H1 (cell line): ENCODE data around the gene WNT3A. TPM values are rescaled to one million over a fixed set of nuclear protein-coding genes. Genes with fewer than 3 reads are reported as not detected.
A peak's percentile ranks its signal among the peaks of the same experiment; 100 is the strongest.

Experiments
- CTCF ChIA-PET: fragments of 300-600 bp; sonication (Branson Sonifier 250); formaldehyde crosslinking; loops from one replicate; lab custom pipeline; 2021; ENCODE audit not compliant: partially characterized antibody; lab: Charles Lee
- POLR2A ChIA-PET: fragments of 300-600 bp; sonication (Branson Sonifier 250); formaldehyde crosslinking; loops from one replicate; lab custom pipeline; 2021; ENCODE audit warnings: inconsistent platforms; ENCODE audit not compliant: partially characterized antibody; lab: Charles Lee
- DNase-seq, 2 experiments: peaks; one replicate each; pipeline versions ENCODE4 v3.0.0 to v3.0.0-alpha.2; 2010 to 2022; ENCODE audit warnings: low spot score in 2 of 2, low read depth in 1 of 2, mixed read lengths in 1 of 2
- FAIRE-seq: peaks from 2 replicates; lab custom pipeline; 2011; peaks lifted over from hg19 to GRCh38; lab: Jason Lieb, UNC
- H2AFZ ChIP-seq: 2 replicates; pipeline ENCODE4 v1.8.1; 2012; ENCODE audit warnings: low read length, inconsistent platforms
- H2AK5ac ChIP-seq: 2 replicates; pipeline ENCODE4 v1.6.1; 2013; ENCODE audit warnings: low read depth, low read length
- H2BK120ac ChIP-seq: replicated peaks from 2 replicates; pipeline ENCODE3; 2013; ENCODE audit warnings: low read depth, low read length, inconsistent platforms
- H2BK12ac ChIP-seq: 2 replicates; pipeline ENCODE4 v1.6.1; 2013; ENCODE audit warnings: low read depth, low read length
- H2BK15ac ChIP-seq: 2 replicates; pipeline ENCODE4 v1.6.1; 2013; ENCODE audit warnings: low read length
- H2BK20ac ChIP-seq: 2 replicates; pipeline ENCODE4 v1.6.1; 2013; ENCODE audit warnings: low read length
- H2BK5ac ChIP-seq: 2 replicates; pipeline ENCODE4 v1.6.1; 2013; ENCODE audit warnings: low read depth, low read length
- H3K14ac ChIP-seq: 2 replicates; pipeline ENCODE4 v1.6.1; 2013; ENCODE audit warnings: inconsistent platforms; ENCODE audit not compliant: insufficient read length
- H3K18ac ChIP-seq: 2 replicates; pipeline ENCODE4 v1.6.1; 2013; ENCODE audit warnings: low read length; ENCODE audit errors: extremely low read depth
- H3K23ac ChIP-seq: 2 replicates; pipeline ENCODE4 v1.6.1; 2013; ENCODE audit warnings: inconsistent platforms; ENCODE audit not compliant: insufficient read length
- H3K23me2 ChIP-seq: 2 replicates; pipeline ENCODE4 v1.6.1; 2013; ENCODE audit warnings: low read depth, low read length
- H3K27ac ChIP-seq: 2 replicates; pipeline ENCODE4 v1.6.1; 2011; ENCODE audit warnings: low read depth, low read length, inconsistent platforms
- H3K27me3 ChIP-seq, 4 experiments: replicated peaks in 1 of 4; 1 replicate in 1 of 4; 2 replicates in 3 of 4; pipeline versions ENCODE4 v1.6.1 to v1.8.1; 2011 to 2013; ENCODE audit warnings: low read length in 3 of 4, mild to moderate bottlenecking in 3 of 4, inconsistent platforms in 2 of 4, mixed read lengths in 2 of 4, moderate library complexity in 1 of 4; ENCODE audit not compliant: control insufficient read depth in 3 of 4, insufficient read depth in 3 of 4; ENCODE audit errors: extremely low read depth in 1 of 4
- H3K36me3 ChIP-seq, 4 experiments: 2 replicates each; pipeline versions ENCODE4 v1.6.1 to v1.8.1; 2011 to 2013; ENCODE audit warnings: mild to moderate bottlenecking in 4 of 4, low read length in 3 of 4, moderate library complexity in 2 of 4, control low read depth in 1 of 4, inconsistent platforms in 1 of 4; ENCODE audit not compliant: insufficient read depth in 4 of 4, control insufficient read depth in 2 of 4
- H3K4ac ChIP-seq: replicated peaks from 2 replicates; pipeline ENCODE3; 2013; ENCODE audit warnings: low read length, low read depth, mixed read lengths, inconsistent platforms; ENCODE audit not compliant: insufficient read length
- H3K4me1 ChIP-seq, 4 experiments: replicated peaks in 1 of 4; 1 replicate in 1 of 4; 2 replicates in 3 of 4; pipeline versions ENCODE4 v1.6.1 to v1.8.1; 2011 to 2013; ENCODE audit warnings: low read length in 3 of 4, inconsistent platforms in 2 of 4, mixed read lengths in 1 of 4; ENCODE audit not compliant: insufficient read depth in 4 of 4, control insufficient read depth in 3 of 4
- H3K4me2 ChIP-seq, 2 experiments: 2 replicates each; pipeline versions ENCODE4 v1.6.1 to v1.8.1; 2011 to 2013; ENCODE audit warnings: low read depth in 2 of 2, low read length in 2 of 2, control low read depth in 1 of 2, inconsistent platforms in 1 of 2, mild to moderate bottlenecking in 1 of 2; ENCODE audit not compliant: insufficient read depth in 1 of 2
- H3K4me3 ChIP-seq, 4 experiments: fragments of 200-600, 300-600 bp in 1 of 4; sonication (generic), shearing (Covaris generic), sonication (Bioruptor Twin) in 1 of 4; 2 replicates each; pipeline versions ENCODE4 v1.5.1 to v1.8.1; 2011 to 2016; ENCODE audit warnings: low read length in 4 of 4, low read depth in 3 of 4, control low read depth in 2 of 4, inconsistent platforms in 2 of 4, mild to moderate bottlenecking in 2 of 4, mixed read lengths in 1 of 4, moderate library complexity in 1 of 4; ENCODE audit not compliant: insufficient read depth in 2 of 4; ENCODE audit errors: extremely low read depth in 1 of 4
- H3K56ac ChIP-seq: replicated peaks from 2 replicates; pipeline ENCODE3; 2013; ENCODE audit warnings: low read depth, mild to moderate bottlenecking, mixed read lengths, low read length, inconsistent platforms; ENCODE audit not compliant: insufficient read length
- H3K79me1 ChIP-seq: 2 replicates; pipeline ENCODE4 v1.6.1; 2013; ENCODE audit warnings: low read depth, low read length, control low read depth
- H3K79me2 ChIP-seq, 2 experiments: 2 replicates each; pipeline versions ENCODE4 v1.6.1 to v1.8.1; 2012 to 2013; ENCODE audit warnings: low read length in 2 of 2, mild to moderate bottlenecking in 2 of 2, inconsistent platforms in 1 of 2; ENCODE audit not compliant: insufficient read depth in 2 of 2, control insufficient read depth in 1 of 2
- H3K9ac ChIP-seq, 4 experiments: replicated peaks in 1 of 4; 1 replicate in 1 of 4; 2 replicates in 3 of 4; pipeline versions ENCODE4 v1.6.1 to v1.8.1; 2011 to 2013; ENCODE audit warnings: low read depth in 3 of 4, low read length in 3 of 4, control low read depth in 2 of 4, mild to moderate bottlenecking in 2 of 4, moderate library complexity in 2 of 4, inconsistent platforms in 1 of 4; ENCODE audit errors: extremely low read depth in 1 of 4
- H3K9me3 ChIP-seq, 2 experiments: 2 replicates each; pipeline versions ENCODE4 v1.6.1 to v1.8.1; 2012 to 2013; ENCODE audit warnings: mild to moderate bottlenecking in 2 of 2, moderate library complexity in 2 of 2, control low read depth in 1 of 2, inconsistent platforms in 1 of 2, low read depth in 1 of 2, low read length in 1 of 2, mixed read lengths in 1 of 2; ENCODE audit not compliant: insufficient read depth in 2 of 2
- H4K20me1 ChIP-seq, 2 experiments: replicated peaks in 1 of 2; 2 replicates each; pipeline versions ENCODE3 to v1.8.1; 2011 to 2013; ENCODE audit warnings: inconsistent platforms in 2 of 2, low read length in 2 of 2, mild to moderate bottlenecking in 1 of 2; ENCODE audit not compliant: insufficient read depth in 2 of 2, control insufficient read depth in 1 of 2
- H4K5ac ChIP-seq: 2 replicates; pipeline ENCODE4 v1.6.1; 2013; ENCODE audit warnings: low read length, low read depth, mixed read lengths, inconsistent platforms; ENCODE audit not compliant: insufficient read length
- H4K8ac ChIP-seq: 2 replicates; pipeline ENCODE4 v1.8.0; 2013; ENCODE audit warnings: mild to moderate bottlenecking, moderate library complexity, low read length, inconsistent platforms; ENCODE audit not compliant: insufficient read depth; ENCODE audit errors: extremely low read depth
- H4K91ac ChIP-seq: replicated peaks from 2 replicates; pipeline ENCODE3; 2013; ENCODE audit warnings: low read length, mixed read lengths, inconsistent platforms; ENCODE audit not compliant: insufficient read length
- BCL11A ChIP-seq, 2 experiments: IDR thresholded peaks; one replicate each; pipeline ENCODE4 v1.6.1; 2011; ENCODE audit warnings: low read depth in 2 of 2, low read length in 2 of 2, mild to moderate bottlenecking in 2 of 2
- BRCA1 ChIP-seq: IDR thresholded peaks from 2 replicates; pipeline ENCODE4 v1.6.1; 2012; ENCODE audit warnings: low read depth, low read length, improper control_type of control experiment
- JUND ChIP-seq: IDR thresholded peaks from 2 replicates; pipeline ENCODE4 v1.6.1; 2011; ENCODE audit warnings: mild to moderate bottlenecking, improper control_type of control experiment, low read length
- KDM1A ChIP-seq: fragments of 200-600, 300-600 bp; sonication (generic); IDR thresholded peaks from 2 replicates; pipeline ENCODE4 v1.7.1; 2016; ENCODE audit warnings: mild to moderate bottlenecking, low read length, borderline replicate concordance
- POLR2AphosphoS5 ChIP-seq: IDR thresholded peaks from 2 replicates; pipeline ENCODE4 v1.6.1; 2011; ENCODE audit warnings: low read depth, low read length
- WGBS, 2 experiments: shearing (Covaris generic) in 1 of 2; methylation state at CpG; one replicate each; pipeline versions ENCODE4 v1.1.6 to v1.1.7; 2013 to 2015; ENCODE audit warnings: low lambda C conversion rate in 2 of 2, mixed read lengths in 2 of 2, inconsistent platforms in 1 of 2, low coverage in 1 of 2, missing lambda C conversion rate in 1 of 2; ENCODE audit not compliant: insufficient replicate concordance in 2 of 2, insufficient coverage in 1 of 2, insufficient read length in 1 of 2; ENCODE audit errors: extremely low coverage in 1 of 2, missing lambda C conversion rate in 1 of 2; 5-methylcytosine and 5-hydroxymethylcytosine counted together
- polyA plus RNA-seq, 7 experiments: library from polyadenylated mRNA; depleted of rRNA in 3 of 7; stranded (reverse) in 5 of 7; unstranded in 2 of 7; fragments of >200 nt in 5 of 7; fragments of 200-250 nt in 2 of 7; gene quantifications; 1 replicate in 5 of 7; 2 replicates in 1 of 7; 4 replicates in 1 of 7; pipeline versions ENCODE4 v1.2.1 to v1.2.3, GENCODE V29; 2011 to 2013; ENCODE audit warnings: missing spikeins in 2 of 7, mixed read lengths in 2 of 7
- total RNA-seq: library from RNA; stranded (reverse); fragmentation: NEBNext Ultra II Directional; extraction: Animal tissue kit (Norgen Biotek cat#: 25700); gene quantifications from 2 replicates; pipeline ENCODE4 v1.2.1, GENCODE V29; 2021

Gene WNT3A
- total and polyA plus RNA-seq, 2 of the 8 experiments (the other 6 are each of a cell fraction or from before 2014, with no cell fraction given) = 0.08 to 0.19 TPM

DNA sequence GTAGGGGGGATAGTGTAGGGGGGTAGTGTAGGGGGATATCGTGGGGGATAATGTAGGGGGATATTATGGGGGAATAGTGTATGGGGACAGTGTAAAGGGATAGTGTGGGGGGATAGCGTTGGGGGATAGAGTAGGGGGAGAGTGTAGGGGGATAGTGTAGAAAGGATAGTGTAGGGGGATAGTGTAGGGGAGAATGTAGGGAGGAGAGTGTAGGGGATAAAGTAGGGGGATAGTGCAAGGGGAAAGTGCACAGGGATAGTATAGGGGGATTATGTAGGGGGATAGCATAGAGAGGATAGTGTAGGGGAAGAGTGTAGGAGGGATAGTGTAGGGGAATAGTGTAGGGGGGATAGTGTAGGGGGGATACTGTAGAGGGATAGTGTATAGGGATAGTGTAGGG lies 63.4 kb downstream of the WNT3A start:
- TF ChIP-seq BCL11A (IDR thresholded peaks at IDR 0.05; ENCODE audit: low read depth in 2 of 2, low read length in 2 of 2) = no peak
- TF ChIP-seq JUND = no peak
- TF ChIP-seq POLR2AphosphoS5 = peak; percentile 49; the same call in 1 of the 2 replicates
- no peak for TF ChIP-seq BRCA1
- TF ChIP-seq KDM1A = no peak
- H3K4me2 ChIP-seq = no peak overlapping the region
- no peak overlapping the region for H2AFZ ChIP-seq
- H3K9ac ChIP-seq = no peak overlapping the region
- H3K79me1 ChIP-seq = no peaks in the 10 kb centered on the region
- DNase-seq = no peak
- H4K8ac ChIP-seq = no peak overlapping the region
- no peak overlapping the region for H2BK120ac ChIP-seq
- H3K36me3 ChIP-seq = no peaks in the 10 kb centered on the region
- WGBS, 2 experiments = 100% methylated on average over 2 of the region's 2 CpGs; no CpG with 5 or more reads in 1 of the 2 experiments
- H2BK5ac ChIP-seq = no peak overlapping the region
- H2BK20ac ChIP-seq = no peak overlapping the region
- no peak overlapping the region for H3K18ac ChIP-seq
- H3K27me3 ChIP-seq = peaks cover 33 to 91% (median 85%) of the 10 kb centered on the region in 4 experiments
- H3K27ac ChIP-seq = no peak overlapping the region
- no peak overlapping the region for H2BK12ac ChIP-seq
- ChIA-PET CTCF (no interaction called here), POLR2A (no interaction called here)
- no peak overlapping the region for H2AK5ac ChIP-seq
- H2BK15ac ChIP-seq = no peak overlapping the region
- no peak overlapping the region for H4K5ac ChIP-seq
- no peaks in the 10 kb centered on the region for H3K9me3 ChIP-seq
- H3K14ac ChIP-seq = no peak overlapping the region
- no peak overlapping the region for H3K4ac ChIP-seq
- no peaks in the 10 kb centered on the region for H3K79me2 ChIP-seq
- no peak overlapping the region for H4K91ac ChIP-seq
- H3K4me1 ChIP-seq = peaks cover 0 to 4% (median 0%) of the 10 kb centered on the region in 4 experiments; a peak in 2 of 7 replicates
- no peak for FAIRE-seq
- no peak overlapping the region for H3K56ac ChIP-seq
- no peak overlapping the region for H3K23ac ChIP-seq
- H4K20me1 ChIP-seq = peaks cover 3 to 12% of the 10 kb centered on the region in 2 experiments
- peaks cover 26% of the 10 kb centered on the region; the same call in 1 of the 2 replicates for H3K23me2 ChIP-seq
- no peak overlapping the region for H3K4me3 ChIP-seq
